Subcutaneous adipose tissue (tissue), 4 donors: Measurements from ENCODE around the gene SLC35C1. TPM values are rescaled to one million over a fixed set of nuclear protein-coding genes. Genes with fewer than 3 reads are reported as not detected.

ENCODE experiments used
- CTCF ChIP-seq: fragments of 450-650 bp; IDR thresholded peaks from one replicate; pipeline ENCODE4 v1.5.1; 2016; ENCODE audit warnings: low read depth, mild to moderate bottlenecking, control low read depth, antibody characterized with exemption, moderate library complexity
- total RNA-seq, 4 donors: library from RNA; depleted of rRNA; stranded (reverse); fragments of >200 nt; gene quantifications; one replicate each; pipeline ENCODE4 v1.1.0, GENCODE V29; 2016

The SLC35C1 gene
- total RNA-seq, 4 donors from 2014 or later: 49.5 to 96.7 (median 66.2) TPM

GRCh38 chr11:45791524-45791923, 13.4 kb upstream of the SLC35C1 start:
- no peak for TF ChIP-seq CTCF

- no peak for TF ChIP-seq CTCF
Observed at GRCh38 chr11:45794169-45794568, 10.8 kb upstream of the SLC35C1 start.

GRCh38 chr11:45795379-45795778, 9.6 kb upstream of the SLC35C1 start:
- no peak for TF ChIP-seq CTCF

GRCh38 chr11:45796461-45796861, 8.5 kb upstream of the SLC35C1 start:
- no peak for TF ChIP-seq CTCF

GRCh38 chr11:45798793-45799441, 6.0 kb upstream of the SLC35C1 start:
- no peak for TF ChIP-seq CTCF

- TF ChIP-seq CTCF: no peak
Observed at GRCh38 chr11:45799562-45799961, 5.4 kb upstream of the SLC35C1 start.

GRCh38 chr11:45800261-45800660, 4.7 kb upstream of the SLC35C1 start:
- no peak for TF ChIP-seq CTCF
